Measurements from ENCODE around the gene MEX3B. TPM values are rescaled to one million over a fixed set of nuclear protein-coding genes. Genes with fewer than 3 reads are reported as not detected.
A peak's percentile ranks its signal among the peaks of the same experiment; 100 is the strongest.

Gene MEX3B
- total and polyA plus RNA-seq, 2 donors (not counting 3 experiments of a cell fraction or from before 2014, with no cell fraction given) = 11.0 to 22.6 TPM

GRCh38 chr15:82047453-82048400 is 1.9 kb upstream of the MEX3B start:
- ChIA-PET CTCF (interaction anchor here (0.8 to 3.8 kb wide), 7 partner anchors 16 to 637 kb away, joined by 3 to 30 read pairs (median 3); no protein-coding TSS in a partner anchor), POLR2A (interaction anchor here (0.8 to 1.0 kb wide), 2 partner anchors 9 to 544 kb away, joined by 3 read pairs; no protein-coding TSS in a partner anchor)
- Histone ChIP-seq H3K4me3 (replicated peaks in 1 of 3; ENCODE audit: insufficient read depth in 1 of 3, low read depth in 1 of 3, low read length in 3 of 3) (peak overlapping the region; percentile 35 to 63 (median 56)), H3K9me1 (replicated peaks; ENCODE audit: control insufficient read depth, extremely low read depth, insufficient read depth, low read length) (no peaks in the 10 kb centered on the region), H3K27ac (ENCODE audit: insufficient read depth, low read depth, low read length) (peak overlapping the region; percentile 42), H3K36me3 (ENCODE audit: control insufficient read depth in 2 of 2, extremely low read depth in 1 of 2, insufficient read depth in 2 of 2, low read length in 2 of 2) (peaks cover 7 to 8% of the 10 kb centered on the region in 2 experiments), H3K9ac (replicated peaks; ENCODE audit: extremely low read depth, insufficient read depth, low read length) (peak overlapping the region; percentile 62), H3K27me3 (ENCODE audit: control insufficient read depth in 2 of 2, insufficient read depth in 2 of 2, low read length in 2 of 2) (peaks cover 1 to 2% of the 10 kb centered on the region in 2 experiments), H3K79me2 (ENCODE audit: control insufficient read depth, insufficient read depth, low read length) (peaks cover 18% of the 10 kb centered on the region), H2AFZ (ENCODE audit: low read depth, low read length) (peak overlapping the region; percentile 85), H3K4me2 (ENCODE audit: insufficient read depth, low read length) (peak overlapping the region; percentile 63), H3K4me1 (ENCODE audit: control insufficient read depth, extremely low read depth, insufficient read depth, low read length) (peaks cover 23% of the 10 kb centered on the region), H3K9me3 (replicated peaks; ENCODE audit: control insufficient read depth, insufficient read depth, low read length) (no peaks in the 10 kb centered on the region), H4K20me1 (replicated peaks; ENCODE audit: control insufficient read depth, extremely low read depth, insufficient read depth, low read length) (no peaks in the 10 kb centered on the region)
- FAIRE-seq = peak; percentile 85
- intact Hi-C loops (cut with micrococcal nuclease) (loop anchor here (1.0 to 10.0 kb wide), 12 partner anchors 47 to 1159 kb away; partner anchors contain the start of genes EFL1, HDGFL3, SAXO2 and STARD5), dilution Hi-C loops (cut with MboI; ENCODE audit: extremely low pct_ligation_motif_present, low sequenced_read_pairs) (no loop called here)
- TSS peak; percentile 41 for BruUV-seq (replicated peaks)
- TF ChIP-seq GATA2 (IDR thresholded peaks at IDR 0.05; ENCODE audit: insufficient read depth, insufficient read length, low read depth, low read length) (no peak), EZH2 (IDR thresholded peaks at IDR 0.05; ENCODE audit: borderline replicate concordance, low read depth, low read length, severe bottlenecking) (no peak), MYC (IDR thresholded peaks at IDR 0.05; ENCODE audit: low read depth, low read length) (no peak), JUN (IDR thresholded peaks at IDR 0.05; ENCODE audit: borderline replicate concordance, insufficient read depth, insufficient read length, low read depth) (no peak), POLR2AphosphoS5 (IDR thresholded peaks at IDR 0.05; ENCODE audit: insufficient read depth, low read depth, low read length) (peak; percentile 15), CTCF (IDR thresholded peaks at IDR 0.05; ENCODE audit: extremely low read depth in 1 of 2, insufficient read depth in 1 of 2, low read depth in 1 of 2, low read length in 2 of 2) (no peak), FOS (IDR thresholded peaks at IDR 0.05; ENCODE audit: borderline replicate concordance, insufficient read depth, low read length) (no peak), POLR2A (IDR thresholded peaks at IDR 0.05; ENCODE audit: low read depth, low read length) (no peak)
- TF ChIP-seq, protein P1, sequence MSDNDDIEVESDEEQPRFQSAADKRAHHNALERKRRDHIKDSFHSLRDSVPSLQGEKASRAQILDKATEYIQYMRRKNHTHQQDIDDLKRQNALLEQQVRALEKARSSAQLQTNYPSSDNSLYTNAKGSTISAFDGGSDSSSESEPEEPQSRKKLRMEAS (IDR thresholded peaks at IDR 0.05; ENCODE audit: insufficient read depth, insufficient read length) = no peak
- DNase-seq (ENCODE audit: low read depth, low spot score) = peak; percentile 51
